Measurements from ENCODE around the gene FBXL7. TPM values are rescaled to one million over a fixed set of nuclear protein-coding genes. Genes with fewer than 3 reads are reported as not detected.

Gene FBXL7
- total RNA-seq, 4 donors from 2014 or later: 1.9 to 5.9 (median 3.0) TPM

DNA sequence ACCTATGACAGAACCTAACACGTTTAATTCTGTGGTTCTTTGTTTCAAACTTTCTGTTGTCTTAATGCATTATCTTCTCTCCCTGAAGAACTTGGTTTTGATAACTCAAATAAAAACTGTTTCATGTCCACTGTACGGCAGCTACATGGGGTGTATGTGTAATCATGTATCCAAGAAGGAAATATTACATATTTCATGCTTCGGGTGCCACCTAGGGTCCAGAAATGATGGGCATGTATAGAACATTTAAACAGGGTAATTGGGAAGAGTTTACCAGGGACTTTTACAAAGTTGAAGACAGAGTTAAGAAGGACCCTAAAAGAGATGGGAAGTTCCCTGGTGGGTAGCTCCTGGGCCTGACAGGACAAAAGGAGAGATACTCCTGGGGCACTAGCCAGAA, 291.3 kb downstream of the FBXL7 start:
- Histone ChIP-seq H3K27me3 (no peaks in the 10 kb centered on the region), H3K4me3 (no peak overlapping the region), H3K27ac (no peak overlapping the region), H3K4me1 (peaks cover 8% of the 10 kb centered on the region), H3K9me3 (no peaks in the 10 kb centered on the region), H3K36me3 (no peaks in the 10 kb centered on the region)
- 81% methylated on average over 3 of the region's 3 CpGs for WGBS
- no peak for DNase-seq (ENCODE audit: low spot score in 2 of 2)
- TF ChIP-seq EP300 (IDR thresholded peaks at IDR 0.05) (no peak), POLR2AphosphoS5 (IDR thresholded peaks at IDR 0.05) (no peak), POLR2A (IDR thresholded peaks at IDR 0.05) (no peak)
- TF ChIP-seq, protein P1, sequence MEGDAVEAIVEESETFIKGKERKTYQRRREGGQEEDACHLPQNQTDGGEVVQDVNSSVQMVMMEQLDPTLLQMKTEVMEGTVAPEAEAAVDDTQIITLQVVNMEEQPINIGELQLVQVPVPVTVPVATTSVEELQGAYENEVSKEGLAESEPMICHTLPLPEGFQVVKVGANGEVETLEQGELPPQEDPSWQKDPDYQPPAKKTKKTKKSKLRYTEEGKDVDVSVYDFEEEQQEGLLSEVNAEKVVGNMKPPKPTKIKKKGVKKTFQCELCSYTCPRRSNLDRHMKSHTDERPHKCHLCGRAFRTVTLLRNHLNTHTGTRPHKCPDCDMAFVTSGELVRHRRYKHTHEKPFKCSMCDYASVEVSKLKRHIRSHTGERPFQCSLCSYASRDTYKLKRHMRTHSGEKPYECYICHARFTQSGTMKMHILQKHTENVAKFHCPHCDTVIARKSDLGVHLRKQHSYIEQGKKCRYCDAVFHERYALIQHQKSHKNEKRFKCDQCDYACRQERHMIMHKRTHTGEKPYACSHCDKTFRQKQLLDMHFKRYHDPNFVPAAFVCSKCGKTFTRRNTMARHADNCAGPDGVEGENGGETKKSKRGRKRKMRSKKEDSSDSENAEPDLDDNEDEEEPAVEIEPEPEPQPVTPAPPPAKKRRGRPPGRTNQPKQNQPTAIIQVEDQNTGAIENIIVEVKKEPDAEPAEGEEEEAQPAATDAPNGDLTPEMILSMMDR (IDR thresholded peaks at IDR 0.05): no peak

DNA sequence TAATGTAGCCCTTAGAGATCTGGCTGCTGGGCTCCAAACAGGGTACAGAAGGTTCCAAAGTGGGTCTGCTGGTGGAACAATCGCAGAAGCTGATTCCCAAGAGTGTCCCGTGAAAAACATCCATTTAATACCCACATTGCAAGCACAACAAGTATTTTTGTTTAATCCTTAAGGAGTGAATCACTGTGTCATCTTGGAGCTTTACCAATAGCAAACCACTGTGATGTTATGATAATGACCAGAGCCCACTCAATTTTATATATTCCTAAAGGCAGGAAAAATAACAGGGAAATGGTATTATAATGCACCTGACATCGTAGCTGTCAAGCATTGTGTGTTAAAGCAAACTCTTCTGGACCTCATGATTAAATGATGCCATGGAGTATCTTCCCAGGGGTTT, 291.9 kb downstream of the FBXL7 start:
- Histone ChIP-seq H3K9me3 (no peaks in the 10 kb centered on the region), H3K36me3 (no peaks in the 10 kb centered on the region), H3K27me3 (no peaks in the 10 kb centered on the region), H3K4me1 (peaks cover 8% of the 10 kb centered on the region), H3K27ac (no peak overlapping the region), H3K4me3 (no peak overlapping the region)
- TF ChIP-seq, protein P1 (IDR thresholded peaks at IDR 0.05): no peak
- TF ChIP-seq EP300 (IDR thresholded peaks at IDR 0.05): no peak
- no peak for TF ChIP-seq POLR2AphosphoS5 (IDR thresholded peaks at IDR 0.05)
- TF ChIP-seq POLR2A (IDR thresholded peaks at IDR 0.05): no peak
- no peak for DNase-seq (ENCODE audit: low spot score in 2 of 2)
- 69% methylated on average over 3 of the region's 3 CpGs for WGBS

DNA sequence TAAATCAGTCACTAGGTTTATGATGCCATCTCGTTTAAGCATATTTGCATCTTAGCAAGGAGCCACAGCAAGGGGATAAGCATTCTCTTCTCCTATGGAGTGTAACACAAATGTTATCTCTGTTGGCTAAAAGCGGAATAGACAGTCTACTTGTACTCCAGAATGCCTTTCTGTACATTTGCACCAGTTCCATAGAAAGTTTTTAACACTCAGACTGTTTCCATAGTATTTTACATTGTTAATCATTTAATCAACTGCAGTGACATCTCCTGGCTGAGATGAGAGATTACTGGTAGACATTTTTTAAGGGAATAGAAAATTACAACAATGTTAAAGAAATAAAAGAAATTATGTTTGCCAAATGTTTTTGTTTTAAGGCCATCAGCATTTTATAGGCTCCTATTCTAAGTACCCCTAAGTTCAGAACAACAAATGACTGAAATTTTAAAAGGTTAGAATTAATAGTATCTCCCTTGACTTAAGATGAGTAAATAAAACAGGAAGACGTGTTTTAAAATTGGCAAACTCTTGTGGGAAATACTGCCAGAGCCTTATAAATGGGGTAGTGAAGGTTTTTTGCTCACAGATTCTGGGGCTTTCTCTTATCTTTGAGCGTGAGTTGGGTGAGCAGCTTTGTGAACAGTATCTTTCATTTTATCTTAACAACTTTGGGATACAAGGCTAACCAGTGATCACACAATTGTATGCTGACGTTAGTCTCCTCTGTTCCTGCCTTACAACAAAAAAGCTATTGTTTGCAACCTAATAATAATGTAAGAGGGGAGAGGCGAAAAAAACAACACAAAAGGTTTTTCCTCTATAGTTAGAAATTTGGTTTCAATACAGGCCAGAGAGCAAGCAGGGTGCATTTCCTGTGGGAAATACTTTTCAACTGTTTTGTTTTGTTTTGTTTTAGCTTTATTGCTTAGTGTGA, 294.3 kb downstream of the FBXL7 start:
- WGBS: 46% methylated on average over 6 of the region's 6 CpGs

DNA sequence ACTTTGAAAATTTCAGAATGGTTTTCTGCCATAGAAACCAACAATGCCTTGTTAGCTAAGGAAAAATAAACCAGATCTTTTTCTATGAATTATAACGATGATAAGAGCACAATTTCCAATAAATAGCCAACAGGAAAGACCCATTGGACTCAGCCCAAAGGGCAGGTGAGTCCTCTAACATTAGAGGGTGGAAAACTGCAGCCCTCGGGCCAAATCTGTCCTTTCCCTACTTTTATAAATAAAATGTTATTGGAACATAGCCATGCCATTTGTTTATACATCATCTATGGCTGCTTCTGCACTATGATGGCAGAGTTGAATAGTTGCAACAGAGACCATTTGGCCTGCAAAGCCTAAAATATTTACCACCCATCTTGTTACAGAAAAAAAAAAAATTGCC, 296.1 kb downstream of the FBXL7 start:
- WGBS: 56% methylated on average over 2 of the region's 2 CpGs
- Histone ChIP-seq H3K4me1 (peaks cover 14% of the 10 kb centered on the region), H3K27ac (no peak overlapping the region), H3K9me3 (no peaks in the 10 kb centered on the region), H3K36me3 (no peaks in the 10 kb centered on the region), H3K4me3 (no peak overlapping the region), H3K27me3 (no peaks in the 10 kb centered on the region)
- DNase-seq (ENCODE audit: low spot score in 2 of 2): no peak
- no peak for TF ChIP-seq EP300 (IDR thresholded peaks at IDR 0.05)
- TF ChIP-seq, protein P1 (IDR thresholded peaks at IDR 0.05): no peak
- TF ChIP-seq POLR2AphosphoS5 (IDR thresholded peaks at IDR 0.05): no peak
- no peak for TF ChIP-seq POLR2A (IDR thresholded peaks at IDR 0.05)

More for the DNA sequence above, 294.3 kb downstream of the FBXL7 start:
- no peak overlapping the region for H3K27ac ChIP-seq
- TF ChIP-seq EP300 (IDR thresholded peaks at IDR 0.05) (no peak), POLR2A (IDR thresholded peaks at IDR 0.05) (no peak), POLR2AphosphoS5 (IDR thresholded peaks at IDR 0.05) (no peak)
- TF ChIP-seq, protein P1 (IDR thresholded peaks at IDR 0.05): no peak
- H3K4me1 ChIP-seq: peaks cover 14% of the 10 kb centered on the region
- no peak overlapping the region for H3K4me3 ChIP-seq
- H3K36me3 ChIP-seq: no peaks in the 10 kb centered on the region
- no peaks in the 10 kb centered on the region for H3K27me3 ChIP-seq
- H3K9me3 ChIP-seq: no peaks in the 10 kb centered on the region
- no peak for DNase-seq (ENCODE audit: low spot score in 2 of 2)

DNA sequence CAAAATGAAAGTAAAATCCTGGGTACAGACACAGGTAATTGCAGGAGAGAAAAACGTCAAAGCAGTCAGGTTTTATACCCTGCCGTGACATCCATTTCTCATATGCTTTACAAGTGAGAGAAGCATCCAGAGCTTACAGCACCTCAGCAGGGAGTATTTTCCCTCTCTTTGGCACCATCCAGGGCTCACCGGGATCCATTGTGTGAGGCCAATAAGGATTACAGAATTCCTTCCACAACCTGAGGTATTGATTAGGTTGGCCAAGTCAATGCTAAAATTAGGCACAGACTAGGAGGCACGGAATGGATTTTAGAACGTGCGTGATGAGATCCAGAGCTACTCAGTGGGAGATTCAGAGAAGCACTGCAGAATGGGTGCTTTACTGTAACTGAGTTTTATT, 296.6 kb downstream of the FBXL7 start:
- DNase-seq (ENCODE audit: low spot score in 2 of 2): no peak
- WGBS: 78% methylated on average over 6 of the region's 6 CpGs
- TF ChIP-seq EP300 (IDR thresholded peaks at IDR 0.05) (no peak), POLR2AphosphoS5 (IDR thresholded peaks at IDR 0.05) (no peak), POLR2A (IDR thresholded peaks at IDR 0.05) (no peak)
- TF ChIP-seq, protein P1 (IDR thresholded peaks at IDR 0.05): no peak
- Histone ChIP-seq H3K4me1 (peaks cover 14% of the 10 kb centered on the region), H3K27me3 (no peaks in the 10 kb centered on the region), H3K36me3 (no peaks in the 10 kb centered on the region), H3K4me3 (no peak overlapping the region), H3K9me3 (no peaks in the 10 kb centered on the region), H3K27ac (no peak overlapping the region)

Measured in suprapubic skin (tissue), 4 donors.